Suprapubic skin (tissue), 4 donors: ENCODE results near the gene SFRP5. TPM values are rescaled to one million over a fixed set of nuclear protein-coding genes. Genes with fewer than 3 reads are reported as not detected.
A peak's percentile ranks its signal among the peaks of the same experiment; 100 is the strongest.

Experiments used
- DNase-seq, 2 donors: peaks; one replicate each; pipeline ENCODE4 v3.0.0-alpha.2; 2019; ENCODE audit warnings: low spot score in 2 of 2
- H3K27ac ChIP-seq: fragments of 200-600 bp; sonication (generic); one replicate; pipeline ENCODE4 v1.5.1; 2019
- H3K27me3 ChIP-seq: fragments of 200-600 bp; sonication (generic); one replicate; pipeline ENCODE4 v1.5.1; 2019
- H3K36me3 ChIP-seq: fragments of 200-600 bp; sonication (generic); one replicate; pipeline ENCODE4 v1.5.1; 2019
- H3K4me1 ChIP-seq: fragments of 200-600 bp; sonication (generic); one replicate; pipeline ENCODE4 v1.5.1; 2019
- H3K4me3 ChIP-seq: fragments of 200-600 bp; sonication (generic); one replicate; pipeline ENCODE4 v1.5.1; 2019; ENCODE audit warnings: mild to moderate bottlenecking
- H3K9me3 ChIP-seq: fragments of 200-600 bp; sonication (generic); one replicate; pipeline ENCODE4 v1.5.1; 2019
- EP300 ChIP-seq: sonication (generic); formaldehyde crosslinking; IDR thresholded peaks from one replicate; pipeline ENCODE4 v1.6.1; 2017; ENCODE audit warnings: antibody characterized with exemption
- POLR2A ChIP-seq, 2 donors: fragments of 450-650 bp; IDR thresholded peaks; one replicate each; pipeline ENCODE4 v1.6.1; 2017; ENCODE audit warnings: antibody characterized with exemption in 2 of 2, mild to moderate bottlenecking in 2 of 2, moderate library complexity in 2 of 2
- POLR2AphosphoS5 ChIP-seq, 3 donors: sonication (generic); formaldehyde crosslinking; IDR thresholded peaks; one replicate each; pipeline ENCODE4 v1.6.1; 2017; ENCODE audit warnings: antibody characterized with exemption in 3 of 3
- WGBS: methylation state at CpG from one replicate; pipeline ENCODE4 v1.1.5; 2018; 5-methylcytosine and 5-hydroxymethylcytosine counted together
- total RNA-seq, 4 donors: library from RNA; depleted of rRNA; stranded (reverse); fragments of >200 nt; gene quantifications; one replicate each; pipeline ENCODE4 v1.1.0, GENCODE V29; 2016
- TF ChIP-seq, protein P1 (sequence below), 2 donors: fragments of 200-600 bp in 1 of 2; fragments of 450-650 bp in 1 of 2; sonication (generic) in 1 of 2; IDR thresholded peaks; one replicate each; pipeline ENCODE4 v1.5.1; 2016 to 2019; ENCODE audit warnings: antibody characterized with exemption in 2 of 2, mild to moderate bottlenecking in 1 of 2, moderate library complexity in 1 of 2

Gene SFRP5
- total RNA-seq, 4 donors from 2014 or later, result 0.91 to 2.2 (median 1.0) TPM

DNA sequence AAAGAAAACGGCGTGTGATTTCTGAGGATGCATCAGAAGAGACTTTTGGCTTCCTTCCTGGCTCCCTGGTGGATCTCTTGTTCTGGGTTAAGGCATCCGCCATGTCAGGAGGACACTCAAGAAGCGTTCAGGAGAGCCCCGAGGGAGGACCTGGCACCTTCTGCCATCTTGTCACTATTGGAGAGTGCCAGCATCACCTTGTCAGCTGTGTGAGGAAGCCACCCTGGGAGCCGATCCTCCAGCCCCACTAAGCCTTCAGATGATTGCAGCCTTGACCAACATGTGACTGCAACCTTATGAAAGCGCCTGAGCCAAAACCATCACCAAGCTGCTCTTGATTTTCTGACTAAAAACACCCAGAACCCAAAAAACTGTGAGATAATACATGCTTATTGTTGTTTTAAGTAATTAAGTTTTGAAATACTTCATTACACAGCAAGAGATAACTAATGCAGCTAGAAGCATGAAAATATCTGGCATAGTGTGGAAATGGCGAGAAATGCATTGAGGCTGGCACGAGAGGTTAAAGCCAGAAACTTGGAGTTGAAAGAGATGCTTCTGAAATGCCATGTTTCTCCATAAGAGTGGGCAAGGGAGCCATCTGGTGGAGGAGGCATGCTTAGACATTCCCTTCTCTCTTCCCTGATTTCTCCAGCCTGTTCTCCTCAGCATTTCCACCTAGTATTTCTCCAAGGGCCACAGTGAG is 40.3 kb downstream of the SFRP5 start:
- Histone ChIP-seq H3K9me3 (no peaks in the 10 kb centered on the region), H3K27ac (no peak overlapping the region), H3K4me3 (no peak overlapping the region), H3K27me3 (no peaks in the 10 kb centered on the region), H3K36me3 (no peaks in the 10 kb centered on the region), H3K4me1 (peaks cover 6% of the 10 kb centered on the region)
- peak in 1 of 2 donors; percentile 71 for DNase-seq
- TF ChIP-seq, protein P1, sequence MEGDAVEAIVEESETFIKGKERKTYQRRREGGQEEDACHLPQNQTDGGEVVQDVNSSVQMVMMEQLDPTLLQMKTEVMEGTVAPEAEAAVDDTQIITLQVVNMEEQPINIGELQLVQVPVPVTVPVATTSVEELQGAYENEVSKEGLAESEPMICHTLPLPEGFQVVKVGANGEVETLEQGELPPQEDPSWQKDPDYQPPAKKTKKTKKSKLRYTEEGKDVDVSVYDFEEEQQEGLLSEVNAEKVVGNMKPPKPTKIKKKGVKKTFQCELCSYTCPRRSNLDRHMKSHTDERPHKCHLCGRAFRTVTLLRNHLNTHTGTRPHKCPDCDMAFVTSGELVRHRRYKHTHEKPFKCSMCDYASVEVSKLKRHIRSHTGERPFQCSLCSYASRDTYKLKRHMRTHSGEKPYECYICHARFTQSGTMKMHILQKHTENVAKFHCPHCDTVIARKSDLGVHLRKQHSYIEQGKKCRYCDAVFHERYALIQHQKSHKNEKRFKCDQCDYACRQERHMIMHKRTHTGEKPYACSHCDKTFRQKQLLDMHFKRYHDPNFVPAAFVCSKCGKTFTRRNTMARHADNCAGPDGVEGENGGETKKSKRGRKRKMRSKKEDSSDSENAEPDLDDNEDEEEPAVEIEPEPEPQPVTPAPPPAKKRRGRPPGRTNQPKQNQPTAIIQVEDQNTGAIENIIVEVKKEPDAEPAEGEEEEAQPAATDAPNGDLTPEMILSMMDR (IDR thresholded peaks at IDR 0.05), result peak; percentile 72 to 84
- TF ChIP-seq POLR2A (IDR thresholded peaks at IDR 0.05) (no peak), POLR2AphosphoS5 (IDR thresholded peaks at IDR 0.05) (peak in 1 of 3 donors; percentile 25)
- 61% methylated on average over 9 of the region's 9 CpGs for WGBS

DNA sequence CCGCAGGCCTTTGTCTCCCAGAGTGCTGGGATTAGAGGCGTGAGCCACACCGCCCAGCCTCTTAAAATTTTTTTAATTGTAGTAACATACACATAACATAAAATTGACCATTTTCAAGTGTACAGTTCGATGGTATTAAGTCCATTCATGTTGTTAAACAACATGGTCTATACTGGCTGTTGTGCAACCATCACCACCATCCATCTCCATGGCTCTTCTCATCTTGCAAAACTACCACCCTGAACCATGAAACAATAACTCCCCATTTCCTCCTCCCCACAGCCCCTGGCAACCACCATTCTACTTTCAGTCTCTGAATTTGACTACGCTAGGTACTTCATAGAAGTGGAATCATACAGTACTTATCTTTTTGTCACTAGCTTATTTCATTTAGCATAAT is 42.8 kb downstream of the SFRP5 start:
- TF ChIP-seq POLR2A (IDR thresholded peaks at IDR 0.05), result no peak
- TF ChIP-seq, protein P1 (IDR thresholded peaks at IDR 0.05), result no peak
- TF ChIP-seq POLR2AphosphoS5 (IDR thresholded peaks at IDR 0.05), result no peak
- no peak for TF ChIP-seq EP300
- no peaks in the 10 kb centered on the region for H3K27me3 ChIP-seq
- H3K27ac ChIP-seq, result no peak overlapping the region
- H3K9me3 ChIP-seq, result no peaks in the 10 kb centered on the region
- no peak overlapping the region for H3K4me3 ChIP-seq
- no peaks in the 10 kb centered on the region for H3K36me3 ChIP-seq
- H3K4me1 ChIP-seq, result peaks cover 4% of the 10 kb centered on the region
- DNase-seq, result no peak
- WGBS, result 94% methylated on average over 5 of the region's 5 CpGs

DNA sequence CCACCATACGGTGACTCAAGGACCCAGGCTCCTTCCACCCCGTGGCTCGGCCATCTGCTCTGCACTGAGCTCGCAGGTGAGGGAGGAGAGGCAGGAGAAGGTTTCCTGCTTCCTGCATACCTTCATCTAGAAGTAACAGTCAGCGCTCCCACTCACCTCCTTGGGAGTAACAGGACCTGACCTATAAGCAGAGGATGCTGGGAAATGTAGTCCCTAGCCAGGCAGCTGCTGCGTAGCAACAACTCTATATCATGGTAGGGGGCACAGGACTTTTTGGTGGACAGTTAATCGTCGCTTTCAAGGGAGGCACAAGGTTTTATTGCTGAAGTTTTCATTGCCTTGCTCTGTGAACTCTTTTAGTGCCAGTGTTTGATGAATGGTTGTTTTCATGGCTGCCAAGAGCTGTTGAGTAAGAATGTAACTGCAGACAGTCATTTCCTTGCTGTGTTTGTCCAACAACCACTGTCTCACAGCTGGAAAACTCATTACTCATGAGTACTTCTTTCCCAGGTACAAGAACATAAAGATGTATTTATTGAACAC is 45.1 kb downstream of the SFRP5 start:
- Histone ChIP-seq H3K9me3 (no peaks in the 10 kb centered on the region), H3K27ac (no peak overlapping the region), H3K4me1 (peaks cover 7% of the 10 kb centered on the region), H3K27me3 (no peaks in the 10 kb centered on the region), H3K36me3 (no peaks in the 10 kb centered on the region), H3K4me3 (no peak overlapping the region)
- WGBS, result 63% methylated on average over 8 of the region's 8 CpGs
- DNase-seq, result no peak
- TF ChIP-seq, protein P1 (IDR thresholded peaks at IDR 0.05), result no peak
- TF ChIP-seq POLR2AphosphoS5 (IDR thresholded peaks at IDR 0.05) (no peak), POLR2A (IDR thresholded peaks at IDR 0.05) (no peak)

DNA sequence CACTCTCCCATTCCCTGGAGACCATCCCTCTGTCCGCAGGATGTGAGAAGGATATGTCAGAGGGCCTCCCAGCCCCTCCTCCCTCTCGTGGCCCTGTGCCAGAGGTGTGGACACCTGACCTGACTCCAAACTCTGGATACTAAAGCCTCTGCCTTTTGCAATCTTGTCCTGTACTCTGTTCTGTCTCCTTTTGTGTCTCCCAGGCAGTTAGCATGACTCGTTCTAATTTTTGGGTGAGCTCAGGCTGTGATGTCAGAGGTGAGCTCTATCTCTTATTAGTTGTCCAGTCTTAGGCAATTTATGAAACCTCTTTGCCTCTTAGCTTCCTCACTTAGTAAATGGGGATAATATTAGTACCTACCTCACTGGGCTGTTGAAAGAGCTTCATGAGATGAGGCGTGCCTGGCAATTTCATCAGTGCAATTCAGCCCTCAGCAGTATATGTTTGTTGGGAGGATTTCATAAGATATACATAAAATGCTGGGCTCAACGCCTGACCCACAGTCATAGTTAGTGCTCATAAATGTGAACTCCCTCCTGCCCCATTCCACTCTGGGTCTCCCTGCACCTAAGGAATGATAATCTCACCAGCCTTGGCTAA is 47.4 kb downstream of the SFRP5 start:
- peak in 1 of 2 donors; percentile 19 for DNase-seq
- Histone ChIP-seq H3K9me3 (no peaks in the 10 kb centered on the region), H3K4me1 (peaks cover 9% of the 10 kb centered on the region), H3K36me3 (no peaks in the 10 kb centered on the region), H3K4me3 (no peak overlapping the region), H3K27ac (no peak overlapping the region), H3K27me3 (no peaks in the 10 kb centered on the region)
- TF ChIP-seq POLR2A (IDR thresholded peaks at IDR 0.05), result no peak
- TF ChIP-seq EP300, result no peak
- no peak for TF ChIP-seq POLR2AphosphoS5 (IDR thresholded peaks at IDR 0.05)
- TF ChIP-seq, protein P1 (IDR thresholded peaks at IDR 0.05), result no peak
- WGBS, result 54% methylated on average over 5 of the region's 5 CpGs

DNA sequence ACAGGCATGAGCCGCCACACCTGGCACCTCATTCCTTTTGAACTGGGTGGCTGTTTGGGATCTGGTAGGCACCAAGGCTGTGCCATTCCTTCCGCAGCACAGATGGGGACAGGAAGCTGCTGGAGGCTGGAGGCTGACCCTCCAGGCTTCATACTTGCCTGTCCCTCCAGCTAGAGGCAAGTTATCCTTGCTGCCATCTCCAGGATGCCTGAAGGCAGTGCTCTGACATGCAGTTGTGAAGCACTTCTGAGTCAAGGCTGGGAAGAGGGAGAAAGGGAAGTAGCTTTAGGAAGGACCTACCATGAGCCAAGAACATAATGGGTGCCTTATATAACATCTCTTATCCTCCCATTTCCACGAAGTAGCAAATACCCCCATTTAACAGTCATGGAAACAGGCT is 48.8 kb downstream of the SFRP5 start:
- no peak overlapping the region for H3K27ac ChIP-seq
- no peaks in the 10 kb centered on the region for H3K9me3 ChIP-seq
- TF ChIP-seq POLR2AphosphoS5 (IDR thresholded peaks at IDR 0.05), result no peak
- TF ChIP-seq EP300, result no peak
- TF ChIP-seq POLR2A (IDR thresholded peaks at IDR 0.05), result no peak

More for the DNA sequence above, 48.8 kb downstream of the SFRP5 start:
- H3K27me3 ChIP-seq, result no peaks in the 10 kb centered on the region
- no peak overlapping the region for H3K4me3 ChIP-seq
- H3K4me1 ChIP-seq, result peaks cover 23% of the 10 kb centered on the region
- DNase-seq, result no peak
- 88% methylated on average over 3 of the region's 3 CpGs for WGBS
- H3K36me3 ChIP-seq, result no peaks in the 10 kb centered on the region
